NCI-H774 (cell line): ENCODE data around the gene RYR3.
A peak's percentile ranks its signal among the peaks of the same experiment; 100 is the strongest.

Experiments
- DNase-seq: peaks from one replicate; lab custom pipeline; 2025; lab: John Stamatoyannopoulos, UW

The RYR3 gene

DNA sequence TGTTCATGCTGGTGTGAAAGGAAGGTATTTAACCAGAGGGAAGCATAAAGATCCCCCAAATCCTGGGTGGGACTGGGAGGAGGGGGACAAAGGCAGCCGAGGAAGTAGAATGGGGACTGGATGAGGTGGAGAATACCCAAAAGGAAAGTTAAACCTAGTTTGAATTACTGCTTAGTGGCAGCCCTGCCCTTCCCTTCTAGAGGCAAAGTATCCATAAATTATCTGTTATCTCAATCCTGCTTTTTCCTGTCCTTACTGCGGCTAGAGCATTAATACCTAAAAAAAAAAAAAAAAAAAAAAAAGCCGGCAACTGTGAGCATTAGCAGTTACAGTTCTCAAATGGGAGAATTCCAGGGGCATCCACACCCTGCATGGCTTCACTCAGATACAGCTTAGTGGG is 139.0 kb downstream of the RYR3 start:
- no peak for DNase-seq

DNA sequence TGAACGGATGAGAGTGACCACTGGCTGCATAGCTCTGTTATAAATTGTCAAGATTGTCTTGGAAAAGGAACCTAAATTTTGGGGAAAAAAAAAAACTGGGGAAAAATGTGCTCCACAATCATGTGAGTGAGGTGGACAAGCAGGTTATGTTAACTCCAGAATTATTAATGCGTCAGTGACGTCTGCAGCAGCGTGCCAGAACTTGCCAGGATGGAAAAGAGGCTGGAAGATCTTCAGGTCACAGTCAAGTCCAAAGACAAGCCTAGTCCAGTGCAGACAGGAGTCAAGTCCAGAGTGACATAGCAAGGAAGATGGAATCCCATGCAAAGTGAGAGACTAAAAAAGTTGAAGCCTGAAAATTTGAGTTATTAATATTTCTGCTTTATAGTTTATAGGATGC is 140.6 kb downstream of the RYR3 start:
- no peak for DNase-seq

DNA sequence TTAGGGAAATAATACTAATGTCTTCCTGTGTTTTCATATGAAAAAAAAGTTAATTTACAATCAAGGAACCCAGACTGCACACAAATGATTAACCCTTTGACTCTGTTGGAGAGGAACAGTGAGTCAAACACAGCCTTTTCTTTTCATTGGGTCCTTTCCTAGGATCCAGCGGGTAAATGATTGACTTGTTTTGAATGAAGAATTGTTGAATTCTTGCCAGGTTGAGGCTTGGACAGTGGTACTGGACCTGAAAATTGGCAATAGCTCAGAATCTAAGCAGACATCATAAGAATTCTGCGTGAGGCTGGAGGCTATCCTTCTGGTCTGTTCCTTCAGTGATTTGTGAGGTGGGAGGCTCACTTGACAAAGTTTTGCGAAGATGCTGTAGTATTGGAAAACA is 143.0 kb downstream of the RYR3 start:
- no peak for DNase-seq

DNA sequence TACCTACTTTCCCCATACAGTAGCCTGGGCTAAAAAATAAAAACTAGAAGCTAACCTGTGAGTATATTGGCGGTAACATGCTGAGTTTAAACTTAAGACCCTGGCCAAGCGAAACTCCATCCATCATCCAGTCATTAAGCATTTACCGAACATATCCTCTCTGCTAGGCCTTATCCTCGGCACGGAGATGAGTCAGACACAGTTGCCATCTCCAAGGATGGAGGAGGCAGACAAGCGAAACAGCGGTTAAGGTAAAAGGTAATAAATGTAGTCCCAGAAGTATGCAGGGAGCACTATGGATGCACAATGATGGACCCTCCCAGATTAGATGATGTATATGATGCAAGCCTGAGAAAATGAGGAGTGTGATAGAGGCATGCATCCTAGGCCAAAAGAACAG is 143.6 kb downstream of the RYR3 start:
- DNase-seq = no peak

DNA sequence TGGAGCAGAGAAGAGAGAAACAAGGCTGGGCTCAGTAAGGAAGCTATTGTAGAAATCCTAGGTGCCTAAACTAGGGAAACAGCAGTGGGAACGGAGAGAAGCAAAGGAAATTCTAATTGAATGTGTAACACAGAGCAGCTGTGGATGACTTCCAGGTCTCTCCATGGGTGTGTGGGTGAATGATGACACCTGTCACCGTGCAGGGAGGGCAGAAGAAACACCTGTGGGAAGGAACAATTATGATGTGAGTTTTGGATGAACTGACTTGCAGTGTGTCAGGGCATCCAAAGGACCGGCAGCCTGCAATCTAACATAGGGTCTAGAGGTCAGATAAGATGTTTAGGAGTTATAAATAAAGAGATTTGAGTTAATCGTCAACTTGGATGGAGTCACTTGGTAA is 144.2 kb downstream of the RYR3 start:
- DNase-seq = no peak

DNA sequence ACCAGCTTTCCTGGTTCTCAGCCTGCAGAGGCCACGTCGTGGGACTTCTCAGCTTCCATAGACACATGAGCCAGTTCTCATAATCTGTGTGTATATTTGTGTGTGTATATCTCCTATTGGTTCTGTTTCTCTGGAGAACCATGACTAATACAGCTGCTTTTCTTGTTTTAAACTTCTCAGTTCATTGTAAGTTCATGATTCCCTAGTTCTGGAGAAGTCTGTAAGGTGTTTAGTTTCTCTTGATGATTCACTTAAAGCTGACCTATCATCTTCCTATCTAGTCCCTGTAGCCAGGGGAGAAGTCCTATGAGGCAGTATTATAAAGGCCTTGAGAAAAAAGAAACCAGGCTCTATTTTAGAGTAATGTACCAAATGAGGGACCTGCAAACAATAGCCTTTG is 147.7 kb downstream of the RYR3 start:
- DNase-seq = no peak

- DNase-seq = no peak
Observed at GRCh38 chr15:33460166-33460805, 149.5 kb downstream of the RYR3 start.

GRCh38 chr15:33461671-33462070 is 150.9 kb downstream of the RYR3 start:
- DNase-seq = no peak

GRCh38 chr15:33467146-33467815 is 156.5 kb downstream of the RYR3 start:
- DNase-seq = no peak

DNA sequence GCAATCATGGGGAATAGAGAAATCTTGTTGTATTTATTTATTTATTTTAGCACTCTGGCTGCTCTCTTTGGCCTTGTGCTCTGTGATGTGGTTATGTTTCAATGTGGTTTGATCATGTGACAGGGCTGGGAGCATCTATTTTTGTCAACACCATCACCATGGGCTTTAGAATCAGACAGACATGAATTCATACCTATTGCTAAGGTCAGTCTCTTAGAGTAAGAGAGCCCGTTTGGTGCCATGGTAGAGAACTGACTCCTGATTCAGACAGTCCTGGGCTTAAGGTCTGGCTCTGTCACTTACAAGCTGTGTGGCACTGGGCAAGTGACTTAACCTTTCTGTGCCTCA is 157.0 kb downstream of the RYR3 start:
- DNase-seq = no peak

DNA sequence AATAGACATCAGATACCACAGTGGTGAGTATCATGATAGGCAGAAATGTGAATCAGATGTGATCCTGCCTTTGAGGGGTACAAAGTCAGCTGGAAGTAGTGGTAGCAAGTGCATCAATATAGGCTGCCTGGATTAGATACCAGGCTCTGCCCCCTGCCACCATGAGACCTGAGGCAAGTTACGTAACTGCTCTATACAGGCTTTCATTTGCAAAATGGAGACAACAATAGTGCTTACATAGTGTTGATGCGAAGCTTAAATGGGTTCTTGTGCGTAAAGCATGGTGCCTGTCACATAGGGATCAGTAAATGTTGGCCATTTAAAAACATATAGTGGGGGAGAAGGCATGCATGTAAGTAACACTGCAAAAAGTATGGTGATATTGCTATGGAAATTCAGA is 158.0 kb downstream of the RYR3 start:
- no peak for DNase-seq

DNA sequence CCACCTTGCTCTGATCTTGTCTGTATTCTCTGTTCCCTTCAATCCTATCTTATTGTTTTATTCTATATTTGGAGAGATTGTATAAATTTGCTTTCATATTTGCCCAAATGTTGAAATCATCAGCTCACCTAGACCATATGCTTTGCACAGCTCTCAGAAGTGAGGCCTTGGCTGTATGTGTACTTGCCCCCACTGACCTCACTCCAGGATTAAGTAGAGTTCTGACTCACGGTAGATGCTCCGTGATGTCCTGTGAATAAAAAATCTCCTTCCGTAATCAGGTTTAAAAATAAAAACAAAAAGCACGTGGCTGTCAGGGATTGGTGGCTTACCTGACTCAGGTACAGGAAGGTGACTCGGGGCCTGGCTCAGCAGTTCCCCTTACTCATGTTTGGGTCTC is 162.2 kb downstream of the RYR3 start:
- no peak for DNase-seq

DNA sequence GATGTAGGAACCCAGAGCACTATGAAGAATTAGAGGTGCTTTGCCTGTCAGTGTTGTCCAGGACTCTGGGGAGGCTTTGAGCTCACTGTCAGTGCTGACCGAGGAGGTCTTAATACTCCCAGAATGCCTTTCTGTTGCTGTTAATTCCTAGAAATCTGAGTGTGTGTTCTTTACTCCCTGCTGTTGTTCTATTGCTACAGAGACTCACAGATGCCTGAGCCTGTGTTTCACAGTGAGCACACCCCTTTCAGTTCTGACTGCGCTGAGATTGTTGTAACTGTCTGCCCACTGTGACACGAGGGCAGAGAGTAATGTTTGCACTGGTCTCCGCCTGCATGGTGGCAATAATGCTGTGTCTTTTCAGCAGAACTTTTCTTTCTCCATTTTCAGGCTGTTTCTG is 162.9 kb downstream of the RYR3 start:
- DNase-seq = no peak

GRCh38 chr15:33476076-33476475 is 165.3 kb downstream of the RYR3 start:
- no peak for DNase-seq

- no peak for DNase-seq
Observed at GRCh38 chr15:33476908-33477307, 166.1 kb downstream of the RYR3 start.

- DNase-seq = no peak
Observed at GRCh38 chr15:33489335-33489734, 178.6 kb downstream of the RYR3 start.

- DNase-seq = no peak
Observed at GRCh38 chr15:33490703-33491102, 179.9 kb downstream of the RYR3 start.

DNA sequence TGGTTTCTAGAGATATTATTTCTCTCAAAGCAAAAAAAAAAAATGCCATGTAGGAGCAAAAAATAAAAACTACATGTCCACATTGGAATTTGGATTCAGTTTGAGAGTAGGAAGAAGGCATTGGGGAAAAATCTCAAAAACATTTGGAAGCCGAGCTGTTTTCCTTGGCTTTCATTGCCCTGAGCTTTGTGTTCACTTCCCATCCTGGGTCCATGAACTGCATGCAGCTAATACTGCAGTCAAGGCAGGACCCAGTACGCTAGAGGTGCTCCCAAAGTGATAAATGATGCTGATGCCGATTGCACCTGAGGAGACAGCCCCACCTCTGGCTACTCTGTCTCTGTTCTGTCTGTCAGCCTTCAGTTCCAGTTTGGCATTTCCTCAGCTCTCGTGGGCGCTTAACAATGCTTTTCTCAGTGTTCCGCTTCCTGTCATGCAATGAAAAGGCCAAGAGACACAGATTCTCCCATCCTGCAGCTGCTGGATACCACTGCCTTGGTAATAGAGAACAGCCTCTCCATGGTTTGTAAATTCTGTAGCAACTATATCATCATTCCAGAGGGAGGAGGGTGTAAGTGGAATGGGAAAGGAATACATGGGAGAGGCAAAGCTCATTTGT is 181.8 kb downstream of the RYR3 start:
- DNase-seq = no peak

DNA sequence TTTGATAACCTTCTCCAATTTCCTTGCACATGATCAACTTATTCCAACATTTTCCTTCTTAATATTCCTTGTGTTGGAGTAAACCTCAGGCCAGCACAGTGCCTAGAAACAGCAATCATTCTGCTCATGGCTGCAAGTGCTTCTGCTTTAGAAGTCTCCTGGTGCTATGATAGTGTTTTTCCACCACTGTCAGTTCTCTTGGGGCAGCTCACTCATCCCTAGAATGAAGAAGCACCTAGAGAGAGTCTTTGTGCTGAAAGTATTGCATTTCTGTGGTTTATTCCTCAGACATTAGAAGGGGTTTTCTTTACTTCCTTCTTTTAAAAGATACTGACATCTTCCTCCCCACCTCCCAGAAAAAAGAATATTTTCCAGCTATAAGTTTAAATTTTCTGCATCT is 183.5 kb downstream of the RYR3 start:
- no peak for DNase-seq

- DNase-seq = peak; percentile 90
Observed at GRCh38 chr15:33500432-33501195, 189.8 kb downstream of the RYR3 start.

- DNase-seq = no peak
Observed at GRCh38 chr15:33503681-33504080, 192.9 kb downstream of the RYR3 start.

- peak; percentile 75 for DNase-seq
Observed at GRCh38 chr15:33506781-33507296, 196.1 kb downstream of the RYR3 start.

GRCh38 chr15:33508703-33509102 is 197.9 kb downstream of the RYR3 start:
- DNase-seq = no peak
